Caco-2 (cell line): Measurements from ENCODE around the gene ANTKMT. TPM values are rescaled to one million over a fixed set of nuclear protein-coding genes. Genes with fewer than 3 reads are reported as not detected.

ENCODE experiments used
- BruUV-seq: library from RNA; stranded (reverse); fragments of 400-500 nt; replicated peaks from 2 replicates; lab custom pipeline; 2021; lab: Mats Ljungman, UMichigan
- CTCF ChIA-PET: fragments of 300-600 bp; sonication (Branson Sonifier 250); formaldehyde crosslinking; loops from one replicate; lab custom pipeline; 2022; ENCODE audit warnings: antibody characterized with exemption; lab: Charles Lee
- POLR2A ChIA-PET: fragments of 300-600 bp; sonication (Branson Sonifier 250); formaldehyde crosslinking; loops from one replicate; lab custom pipeline; 2022; ENCODE audit warnings: antibody characterized with exemption; lab: Charles Lee
- DNase-seq, 2 experiments: peaks; one replicate each; pipeline versions ENCODE4 v3.0.0 to v3.0.0-alpha.2; 2020 to 2022
- H3K27me3 ChIP-seq: replicated peaks from 2 replicates; pipeline ENCODE4 v1.6.0; 2011; ENCODE audit warnings: low read length; ENCODE audit not compliant: control insufficient read depth, insufficient read depth
- H3K36me3 ChIP-seq: 2 replicates; pipeline ENCODE4 v1.5.1; 2011; ENCODE audit warnings: low read length; ENCODE audit not compliant: control insufficient read depth, insufficient read depth
- H3K4me1 ChIP-seq: fragments of 250-450 bp; sonication (Bioruptor Pico); 2 replicates; pipeline ENCODE4 v1.5.1; 2020; ENCODE audit warnings: mild to moderate bottlenecking
- H3K4me3 ChIP-seq: 2 replicates; pipeline ENCODE4 v1.5.1; 2011; ENCODE audit warnings: low read depth, mild to moderate bottlenecking, control low read depth, low read length
- H3K9me3 ChIP-seq: fragments of 250-450 bp; sonication (Bioruptor Pico); 2 replicates; pipeline ENCODE4 v1.5.1; 2020; ENCODE audit warnings: mild to moderate bottlenecking, moderate library complexity
- H3K27ac Mint-ChIP-seq: one replicate; pipeline ENCODE4 v1.8.0; 2022; ENCODE audit warnings: mixed read lengths; ENCODE audit not compliant: unreplicated experiment
- H3K27me3 Mint-ChIP-seq: one replicate; pipeline ENCODE4 v1.8.0; 2022; ENCODE audit warnings: mixed read lengths; ENCODE audit not compliant: insufficient read depth, unreplicated experiment
- H3K36me3 Mint-ChIP-seq: one replicate; pipeline ENCODE4 v1.8.0; 2022; ENCODE audit warnings: mild to moderate bottlenecking, mixed read lengths; ENCODE audit not compliant: insufficient read depth, unreplicated experiment
- H3K4me1 Mint-ChIP-seq: one replicate; pipeline ENCODE4 v1.8.0; 2022; ENCODE audit warnings: low read depth, mixed read lengths; ENCODE audit not compliant: unreplicated experiment
- H3K4me3 Mint-ChIP-seq: one replicate; pipeline ENCODE4 v1.8.0; 2022; ENCODE audit warnings: mild to moderate bottlenecking, moderate library complexity, mixed read lengths; ENCODE audit not compliant: unreplicated experiment
- H3K9me3 Mint-ChIP-seq: one replicate; pipeline ENCODE4 v1.8.0; 2022; ENCODE audit warnings: mixed read lengths; ENCODE audit not compliant: unreplicated experiment
- intact Hi-C: fragments of 100-400 bp; cut with micrococcal nuclease; formaldehyde crosslinking; loops from one replicate; pipeline ENCODE4 v1.10.0; 2022; ENCODE audit not compliant: unreplicated experiment
- total RNA-seq: library from RNA; stranded (reverse); gene quantifications from 2 replicates; pipeline ENCODE4 v1.2.3, GENCODE V29; 2022
- TF ChIP-seq, protein P1 (sequence below), 2 experiments: fragments of 200-600 bp in 1 of 2; IDR thresholded peaks; 1 replicate in 1 of 2; 2 replicates in 1 of 2; pipeline versions ENCODE4 v1.5.1 to v1.8.0; 2011 to 2022; ENCODE audit warnings: antibody characterized with exemption in 1 of 2, control low read depth in 1 of 2, inconsistent platforms in 1 of 2, low read depth in 1 of 2, low read length in 1 of 2, mild to moderate bottlenecking in 1 of 2, moderate library complexity in 1 of 2; ENCODE audit not compliant: insufficient read depth in 1 of 2, severe bottlenecking in 1 of 2, unreplicated experiment in 1 of 2

ANTKMT gene
- total RNA-seq, 1 experiment from 2014 or later = 42.6 TPM

DNA sequence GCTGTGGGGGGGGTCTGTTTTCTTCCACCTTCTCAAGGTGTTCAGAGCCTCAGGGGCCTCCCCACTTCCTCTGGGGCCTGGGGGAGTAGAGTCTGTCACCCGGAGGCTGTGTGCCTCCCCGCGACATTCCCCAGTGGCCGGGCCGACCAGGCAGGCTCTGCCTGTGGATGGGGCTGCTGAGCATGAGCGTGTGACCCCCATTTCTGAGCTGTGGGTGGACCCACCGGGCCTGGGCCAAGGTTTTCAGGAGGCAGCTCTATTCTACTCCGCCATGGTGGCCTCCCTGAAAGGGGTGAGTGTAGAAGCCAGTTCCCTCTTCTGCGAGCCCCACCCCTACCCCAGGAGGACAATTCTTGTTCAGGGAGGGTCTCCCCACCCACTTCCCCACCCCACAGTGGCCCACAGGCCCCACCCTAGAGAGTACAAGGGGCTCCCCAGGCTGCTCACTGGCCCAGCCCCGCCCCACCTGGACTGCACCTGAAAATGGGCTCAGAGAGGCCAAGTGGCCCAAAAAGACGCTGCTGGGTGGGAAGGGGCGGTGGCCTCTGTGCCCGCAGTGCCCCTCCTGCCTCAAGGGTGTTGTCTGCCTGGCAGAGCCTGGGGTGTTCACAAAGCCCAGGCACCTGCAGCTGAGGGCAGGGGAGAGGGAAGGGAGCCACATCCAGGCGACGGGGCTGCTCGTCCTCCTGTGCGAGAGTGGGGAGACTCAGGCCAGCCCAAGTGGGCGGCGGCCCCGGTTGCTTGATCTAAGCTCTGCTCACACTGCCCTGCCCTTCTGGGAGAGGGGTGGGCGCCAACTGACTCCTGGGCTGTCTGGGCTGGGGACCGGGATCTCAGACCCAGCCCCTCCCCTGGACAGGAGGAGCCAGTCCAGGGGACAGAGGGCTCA is 40.9 kb downstream of the ANTKMT start:
- H3K4me1 ChIP-seq = peaks cover 25% of the 10 kb centered on the region
- H3K27me3 ChIP-seq = no peaks in the 10 kb centered on the region
- no peak overlapping the region for H3K4me3 ChIP-seq
- DNase-seq = no peak
- TF ChIP-seq, protein P1, sequence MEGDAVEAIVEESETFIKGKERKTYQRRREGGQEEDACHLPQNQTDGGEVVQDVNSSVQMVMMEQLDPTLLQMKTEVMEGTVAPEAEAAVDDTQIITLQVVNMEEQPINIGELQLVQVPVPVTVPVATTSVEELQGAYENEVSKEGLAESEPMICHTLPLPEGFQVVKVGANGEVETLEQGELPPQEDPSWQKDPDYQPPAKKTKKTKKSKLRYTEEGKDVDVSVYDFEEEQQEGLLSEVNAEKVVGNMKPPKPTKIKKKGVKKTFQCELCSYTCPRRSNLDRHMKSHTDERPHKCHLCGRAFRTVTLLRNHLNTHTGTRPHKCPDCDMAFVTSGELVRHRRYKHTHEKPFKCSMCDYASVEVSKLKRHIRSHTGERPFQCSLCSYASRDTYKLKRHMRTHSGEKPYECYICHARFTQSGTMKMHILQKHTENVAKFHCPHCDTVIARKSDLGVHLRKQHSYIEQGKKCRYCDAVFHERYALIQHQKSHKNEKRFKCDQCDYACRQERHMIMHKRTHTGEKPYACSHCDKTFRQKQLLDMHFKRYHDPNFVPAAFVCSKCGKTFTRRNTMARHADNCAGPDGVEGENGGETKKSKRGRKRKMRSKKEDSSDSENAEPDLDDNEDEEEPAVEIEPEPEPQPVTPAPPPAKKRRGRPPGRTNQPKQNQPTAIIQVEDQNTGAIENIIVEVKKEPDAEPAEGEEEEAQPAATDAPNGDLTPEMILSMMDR (IDR thresholded peaks at IDR 0.05; ENCODE audit: insufficient read depth in 1 of 2, low read depth in 1 of 2, low read length in 1 of 2, severe bottlenecking in 1 of 2, unreplicated experiment in 1 of 2) = no peak
- intact Hi-C loops = no loop called here
- CTCF ChIA-PET = interaction anchor here (0.6 kb wide), 2 partner anchors 9 to 25 kb away, joined by 3 to 6 read pairs; no protein-coding TSS in a partner anchor
- no peaks in the 10 kb centered on the region for H3K36me3 ChIP-seq
- BruUV-seq = no TSS peak
- H3K4me1 Mint-ChIP-seq = no peaks in the 10 kb centered on the region
- peaks cover 6% of the 10 kb centered on the region for H3K36me3 Mint-ChIP-seq
- no peak overlapping the region for H3K27ac Mint-ChIP-seq
- POLR2A ChIA-PET = interaction anchor here (0.6 kb wide), 1 partner anchor 1667 kb away, joined by 5 read pairs; no protein-coding TSS in a partner anchor
- no peaks in the 10 kb centered on the region for H3K9me3 ChIP-seq
- no peaks in the 10 kb centered on the region for H3K9me3 Mint-ChIP-seq
- no peaks in the 10 kb centered on the region for H3K27me3 Mint-ChIP-seq
- no peak overlapping the region for H3K4me3 Mint-ChIP-seq

- no peak overlapping the region for H3K4me3 Mint-ChIP-seq
- no peaks in the 10 kb centered on the region for H3K9me3 Mint-ChIP-seq
- H3K27ac Mint-ChIP-seq = no peak overlapping the region
- Histone ChIP-seq H3K27me3 (no peaks in the 10 kb centered on the region), H3K9me3 (no peaks in the 10 kb centered on the region), H3K36me3 (no peaks in the 10 kb centered on the region), H3K4me1 (peaks cover 25% of the 10 kb centered on the region), H3K4me3 (no peak overlapping the region)
- TF ChIP-seq, protein P1 (IDR thresholded peaks at IDR 0.05; ENCODE audit: insufficient read depth in 1 of 2, low read depth in 1 of 2, low read length in 1 of 2, severe bottlenecking in 1 of 2, unreplicated experiment in 1 of 2) = no peak
- no TSS peak for BruUV-seq
- ChIA-PET POLR2A (no interaction called here), CTCF (no interaction called here)
- no peak for DNase-seq
- no peaks in the 10 kb centered on the region for H3K27me3 Mint-ChIP-seq
- peaks cover 3% of the 10 kb centered on the region for H3K36me3 Mint-ChIP-seq
- H3K4me1 Mint-ChIP-seq = no peaks in the 10 kb centered on the region
- intact Hi-C loops = no loop called here
Observed at GRCh38 chr16:762595-763268, 41.8 kb downstream of the ANTKMT start.

DNA sequence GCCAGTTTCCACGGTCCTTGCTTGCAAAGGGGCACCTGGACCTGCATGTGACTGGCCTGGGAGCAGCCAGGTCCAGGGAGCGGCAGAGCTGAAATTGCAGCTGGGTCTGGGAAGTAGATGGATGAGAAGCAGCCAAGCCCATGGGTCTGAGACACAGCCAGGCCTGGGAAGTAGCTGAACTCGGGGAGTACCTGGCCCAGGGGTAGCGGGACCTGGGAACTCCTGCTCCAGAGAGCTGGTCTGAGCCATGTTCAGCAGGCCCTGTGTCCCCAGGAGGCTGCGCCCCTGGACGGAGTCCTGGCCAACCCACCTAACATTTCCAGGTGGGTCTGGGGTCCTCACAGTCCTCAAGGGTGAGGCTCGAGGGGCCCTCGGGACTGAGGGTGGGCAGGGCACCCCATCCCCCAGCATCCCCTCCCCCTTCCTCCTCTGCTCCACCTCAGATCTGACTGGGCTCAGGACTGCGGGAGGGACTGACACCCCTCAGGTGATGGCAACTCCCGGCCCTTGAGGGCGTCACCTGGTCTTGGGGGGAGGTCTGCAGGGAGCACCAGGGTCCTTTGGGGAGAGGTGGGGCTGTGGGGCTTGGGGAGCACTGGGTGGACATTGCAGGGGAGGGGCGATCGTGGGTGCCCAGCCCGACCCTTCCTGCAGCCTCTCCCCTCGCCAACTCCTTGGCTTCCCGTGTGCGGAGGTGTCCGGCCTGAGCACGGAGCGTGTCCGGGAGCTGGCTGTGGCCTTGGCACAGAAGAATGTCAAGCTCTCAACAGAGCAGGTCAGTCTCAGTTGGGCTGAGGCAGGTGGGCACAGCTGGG is 42.6 kb downstream of the ANTKMT start:
- TF ChIP-seq, protein P1 (IDR thresholded peaks at IDR 0.05; ENCODE audit: insufficient read depth in 1 of 2, low read depth in 1 of 2, low read length in 1 of 2, severe bottlenecking in 1 of 2, unreplicated experiment in 1 of 2) = no peak
- Mint-ChIP-seq H3K4me1 (no peaks in the 10 kb centered on the region), H3K9me3 (no peaks in the 10 kb centered on the region), H3K36me3 (no peaks in the 10 kb centered on the region), H3K4me3 (no peak overlapping the region), H3K27me3 (no peaks in the 10 kb centered on the region), H3K27ac (no peak overlapping the region)
- intact Hi-C loops = no loop called here
- Histone ChIP-seq H3K9me3 (no peaks in the 10 kb centered on the region), H3K4me1 (peaks cover 25% of the 10 kb centered on the region), H3K4me3 (no peak overlapping the region), H3K27me3 (no peaks in the 10 kb centered on the region), H3K36me3 (no peaks in the 10 kb centered on the region)
- BruUV-seq = no TSS peak
- DNase-seq = no peak
- CTCF ChIA-PET = no interaction called here
- POLR2A ChIA-PET = no interaction called here
